NCI-H2081 (cell line): ENCODE results near the gene NOCT.

Source experiments
- DNase-seq, 2 experiments: peaks; one replicate each; lab custom pipeline; 2025; lab: John Stamatoyannopoulos, UW

NOCT gene

GRCh38 chr4:139048026-139048425 is 32.4 kb downstream of the NOCT start:
- DNase-seq = no peak

GRCh38 chr4:139050446-139050845 is 34.9 kb downstream of the NOCT start:
- no peak for DNase-seq

- DNase-seq = no peak
Observed at GRCh38 chr4:139053909-139054308, 38.3 kb downstream of the NOCT start.

- no peak for DNase-seq
Observed at GRCh38 chr4:139054791-139055505, 39.4 kb downstream of the NOCT start.

GRCh38 chr4:139059026-139059425 is 43.4 kb downstream of the NOCT start:
- peak; percentile 45 to 84 for DNase-seq

- no peak for DNase-seq
Observed at GRCh38 chr4:139060591-139060990, 45.0 kb downstream of the NOCT start.

- no peak for DNase-seq
Observed at GRCh38 chr4:139076016-139076744, 60.6 kb downstream of the NOCT start.

GRCh38 chr4:139077567-139078355 is 62.2 kb downstream of the NOCT start:
- DNase-seq = no peak

- DNase-seq = no peak
Observed at GRCh38 chr4:139078926-139079325, 63.3 kb downstream of the NOCT start.

GRCh38 chr4:139082750-139083606 is 67.4 kb downstream of the NOCT start:
- DNase-seq = peak; percentile 95 to 98

- DNase-seq = peak in 1 of 2 experiments; percentile 18
Observed at GRCh38 chr4:139083607-139083955, 68.0 kb downstream of the NOCT start.

- DNase-seq = peak; percentile 87 to 91
Observed at GRCh38 chr4:139083956-139084803, 68.6 kb downstream of the NOCT start.

GRCh38 chr4:139084804-139085093 is 69.2 kb downstream of the NOCT start:
- no peak for DNase-seq

- DNase-seq = no peak
Observed at GRCh38 chr4:139085141-139085540, 69.6 kb downstream of the NOCT start.

GRCh38 chr4:139092271-139092670 is 76.7 kb downstream of the NOCT start:
- DNase-seq = no peak
